ENCODE measurements around the gene PIP5K1B.

DNA sequence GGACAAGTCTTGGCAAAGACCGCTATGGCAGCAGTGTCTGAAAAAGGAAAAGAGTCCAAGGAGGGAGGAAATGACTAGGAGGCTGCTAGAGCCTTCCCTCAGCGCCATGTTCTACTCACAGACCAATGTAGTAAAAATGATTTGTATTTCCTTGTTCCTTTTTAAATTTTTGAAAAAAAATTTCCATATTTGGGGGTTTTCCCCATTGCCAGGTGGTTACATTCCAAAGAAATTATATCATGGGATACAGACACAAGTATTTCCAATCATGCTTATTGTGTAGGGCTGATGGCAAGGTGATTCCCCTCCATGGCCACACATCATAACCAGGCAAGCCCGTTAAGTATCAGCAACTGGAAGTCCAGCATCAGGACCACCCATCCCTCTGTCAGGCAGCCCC, 138.2 kb downstream of the PIP5K1B start:
- TF ChIP-seq, protein P1, sequence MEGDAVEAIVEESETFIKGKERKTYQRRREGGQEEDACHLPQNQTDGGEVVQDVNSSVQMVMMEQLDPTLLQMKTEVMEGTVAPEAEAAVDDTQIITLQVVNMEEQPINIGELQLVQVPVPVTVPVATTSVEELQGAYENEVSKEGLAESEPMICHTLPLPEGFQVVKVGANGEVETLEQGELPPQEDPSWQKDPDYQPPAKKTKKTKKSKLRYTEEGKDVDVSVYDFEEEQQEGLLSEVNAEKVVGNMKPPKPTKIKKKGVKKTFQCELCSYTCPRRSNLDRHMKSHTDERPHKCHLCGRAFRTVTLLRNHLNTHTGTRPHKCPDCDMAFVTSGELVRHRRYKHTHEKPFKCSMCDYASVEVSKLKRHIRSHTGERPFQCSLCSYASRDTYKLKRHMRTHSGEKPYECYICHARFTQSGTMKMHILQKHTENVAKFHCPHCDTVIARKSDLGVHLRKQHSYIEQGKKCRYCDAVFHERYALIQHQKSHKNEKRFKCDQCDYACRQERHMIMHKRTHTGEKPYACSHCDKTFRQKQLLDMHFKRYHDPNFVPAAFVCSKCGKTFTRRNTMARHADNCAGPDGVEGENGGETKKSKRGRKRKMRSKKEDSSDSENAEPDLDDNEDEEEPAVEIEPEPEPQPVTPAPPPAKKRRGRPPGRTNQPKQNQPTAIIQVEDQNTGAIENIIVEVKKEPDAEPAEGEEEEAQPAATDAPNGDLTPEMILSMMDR (IDR thresholded peaks at IDR 0.05 in 2 of 3, conservative IDR thresholded peaks at IDR 0.05 in 1 of 3; ENCODE audit: borderline replicate concordance in 1 of 3, insufficient read depth in 1 of 3, low read depth in 2 of 3, low read length in 2 of 3), result no peak
- TF ChIP-seq ZFX (IDR thresholded peaks at IDR 0.05), result no peak
- TF ChIP-seq CEBPB (IDR thresholded peaks at IDR 0.05; ENCODE audit: low read depth), result no peak

Data from HCT116 (cell line).